AG10803 (cell line): Measurements from ENCODE around the gene MYO5B.

Experiments
- DNase-seq: peaks from one replicate; pipeline ENCODE4 v3.0.0; 2010; ENCODE audit warnings: low read depth
- H3K4me3 ChIP-seq: 2 replicates; pipeline ENCODE4 v1.5.1; 2011; ENCODE audit warnings: mild to moderate bottlenecking, low read length, control low read depth
- TF ChIP-seq, protein P1 (sequence below): conservative IDR thresholded peaks from 2 replicates; pipeline ENCODE4 v1.5.1; 2011; ENCODE audit warnings: mild to moderate bottlenecking, low read length, control low read depth, inconsistent platforms

Gene MYO5B

DNA sequence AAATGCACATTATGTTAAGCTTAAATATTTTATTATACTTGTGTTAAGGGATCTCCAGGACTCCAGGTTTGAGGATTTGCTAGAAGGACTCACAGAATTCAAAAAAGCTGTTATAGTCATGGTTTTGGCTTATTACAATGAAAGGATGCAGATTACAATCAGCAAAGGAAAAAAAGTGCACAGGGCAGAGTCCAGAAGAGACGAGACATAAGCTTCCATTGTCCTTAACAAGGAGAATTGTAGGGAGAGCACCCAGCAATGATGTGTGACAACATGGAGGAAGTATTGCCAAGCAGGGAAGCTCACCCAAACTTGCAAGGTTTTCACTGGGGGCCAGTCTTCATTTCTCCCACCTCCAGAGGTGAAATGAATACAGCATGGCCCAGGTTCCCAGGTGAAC, 12.8 kb upstream of the MYO5B start:
- H3K4me3 ChIP-seq = no peak overlapping the region
- no peak for DNase-seq
- TF ChIP-seq, protein P1, sequence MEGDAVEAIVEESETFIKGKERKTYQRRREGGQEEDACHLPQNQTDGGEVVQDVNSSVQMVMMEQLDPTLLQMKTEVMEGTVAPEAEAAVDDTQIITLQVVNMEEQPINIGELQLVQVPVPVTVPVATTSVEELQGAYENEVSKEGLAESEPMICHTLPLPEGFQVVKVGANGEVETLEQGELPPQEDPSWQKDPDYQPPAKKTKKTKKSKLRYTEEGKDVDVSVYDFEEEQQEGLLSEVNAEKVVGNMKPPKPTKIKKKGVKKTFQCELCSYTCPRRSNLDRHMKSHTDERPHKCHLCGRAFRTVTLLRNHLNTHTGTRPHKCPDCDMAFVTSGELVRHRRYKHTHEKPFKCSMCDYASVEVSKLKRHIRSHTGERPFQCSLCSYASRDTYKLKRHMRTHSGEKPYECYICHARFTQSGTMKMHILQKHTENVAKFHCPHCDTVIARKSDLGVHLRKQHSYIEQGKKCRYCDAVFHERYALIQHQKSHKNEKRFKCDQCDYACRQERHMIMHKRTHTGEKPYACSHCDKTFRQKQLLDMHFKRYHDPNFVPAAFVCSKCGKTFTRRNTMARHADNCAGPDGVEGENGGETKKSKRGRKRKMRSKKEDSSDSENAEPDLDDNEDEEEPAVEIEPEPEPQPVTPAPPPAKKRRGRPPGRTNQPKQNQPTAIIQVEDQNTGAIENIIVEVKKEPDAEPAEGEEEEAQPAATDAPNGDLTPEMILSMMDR = no peak

GRCh38 chr18:50203801-50204604, 9.1 kb upstream of the MYO5B start:
- DNase-seq = peak; percentile 11
- TF ChIP-seq, protein P1 = peak; percentile 61
- H3K4me3 ChIP-seq = no peak overlapping the region

DNA sequence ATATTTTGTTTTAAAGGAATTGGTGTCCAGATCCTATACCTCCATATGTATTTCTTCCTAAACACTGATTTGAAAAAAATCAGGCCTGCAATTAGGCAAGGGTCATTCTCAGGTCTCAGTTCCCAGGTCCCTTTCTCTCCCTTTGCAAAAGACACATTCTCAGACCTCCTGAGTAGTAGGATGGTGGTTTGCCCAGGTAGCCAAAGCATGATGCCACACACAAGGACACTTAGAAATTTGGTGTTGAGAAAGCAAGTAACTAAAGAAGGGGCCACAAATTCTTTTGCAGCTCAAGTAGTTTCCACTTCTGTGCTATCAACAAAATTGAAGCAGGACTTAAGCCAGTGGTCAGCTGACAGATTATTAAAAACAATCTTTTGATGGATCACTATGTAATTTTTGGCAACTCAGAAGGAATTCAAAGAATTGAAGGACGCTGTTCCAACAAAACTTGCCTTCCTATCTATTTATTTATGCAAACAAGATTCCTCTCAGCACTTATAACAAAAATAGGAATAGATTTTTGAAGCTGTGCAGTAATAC, 6.6 kb upstream of the MYO5B start:
- no peak overlapping the region for H3K4me3 ChIP-seq
- TF ChIP-seq, protein P1 = no peak
- DNase-seq = no peak

- DNase-seq = no peak
- TF ChIP-seq, protein P1 = no peak
- H3K4me3 ChIP-seq = no peak overlapping the region
These were observed 5.0 kb upstream of the MYO5B start for GRCh38 chr18:50199921-50200320.

DNA sequence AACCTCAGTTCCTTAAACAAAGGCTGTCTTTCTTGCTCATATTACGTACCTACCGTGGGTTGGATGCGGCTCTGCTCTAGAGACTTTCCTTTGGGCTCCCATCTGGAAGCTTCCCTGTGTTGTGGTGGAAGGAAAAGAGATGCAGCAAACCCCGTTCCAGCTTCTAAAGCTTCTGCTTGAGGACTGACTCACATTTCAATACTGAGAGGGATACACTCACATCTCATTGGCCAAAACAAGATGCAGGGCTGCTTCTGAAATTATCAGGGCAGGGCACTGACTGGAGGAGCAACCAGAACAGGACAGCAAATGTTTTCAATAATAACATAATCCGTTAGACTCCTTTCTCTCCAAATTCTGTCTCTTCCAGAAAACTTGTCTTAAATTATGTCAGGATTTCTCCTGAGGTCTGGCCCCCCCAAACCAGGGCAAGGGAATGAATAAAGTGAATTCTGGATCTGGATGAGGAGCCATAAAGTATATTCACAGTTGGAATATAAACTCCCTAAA, 4.5 kb upstream of the MYO5B start:
- H3K4me3 ChIP-seq = no peak overlapping the region
- TF ChIP-seq, protein P1 = no peak
- DNase-seq = no peak

DNA sequence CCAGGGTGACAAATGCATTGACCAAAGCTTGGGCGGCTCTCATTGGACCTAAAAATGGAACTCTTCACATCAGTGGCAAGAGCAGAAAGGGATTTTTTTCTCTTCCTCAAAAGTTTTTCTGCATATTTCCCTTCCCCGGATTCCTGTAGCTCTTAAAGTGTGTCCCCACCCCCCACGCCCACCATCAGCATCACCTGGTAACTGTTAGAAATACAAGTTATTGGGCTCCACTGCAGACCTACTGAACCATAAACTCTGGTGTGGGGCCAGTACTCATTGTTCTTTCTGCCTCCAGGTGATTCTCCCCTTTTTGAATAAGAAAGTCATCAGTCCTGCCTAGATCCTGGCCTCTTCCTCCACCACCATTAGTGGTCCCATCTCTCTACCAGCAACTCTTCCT, 1.3 kb upstream of the MYO5B start:
- no peak overlapping the region for H3K4me3 ChIP-seq
- DNase-seq = no peak
- TF ChIP-seq, protein P1 = no peak

GRCh38 chr18:50195689-50196088, 742 bp upstream of the MYO5B start:
- no peak for DNase-seq
- TF ChIP-seq, protein P1 = no peak
- no peak overlapping the region for H3K4me3 ChIP-seq
